ENCODE data around the gene ROR2. TPM values are rescaled to one million over a fixed set of nuclear protein-coding genes. Genes with fewer than 3 reads are reported as not detected.

Gene ROR2
- total and polyA plus RNA-seq, 2 donors = 4.5 to 7.1 TPM

- Histone ChIP-seq H3K4me3 (ENCODE audit: low read length in 2 of 2) (no peak overlapping the region), H3K27me3 (ENCODE audit: control insufficient read depth in 2 of 2, insufficient read depth in 1 of 2, low read length in 1 of 2) (no peaks in the 10 kb centered on the region), H3K36me3 (ENCODE audit: control insufficient read depth in 2 of 2, insufficient read depth in 2 of 2, low read length in 1 of 2) (no peaks in the 10 kb centered on the region), H3K27ac (ENCODE audit: low read depth in 1 of 2, low read length in 1 of 2) (no peak overlapping the region), H3K4me1 (ENCODE audit: control insufficient read depth in 2 of 2, insufficient read depth in 2 of 2, low read length in 2 of 2) (no peaks in the 10 kb centered on the region), H3K9me3 (ENCODE audit: control insufficient read depth in 2 of 2, insufficient read depth in 1 of 2, low read length in 1 of 2) (peaks cover 0 to 4% of the 10 kb centered on the region in 2 donors)
- 96% methylated on average over 4 of the region's 4 CpGs for WGBS
- no peak for DNase-seq (ENCODE audit: low read depth in 6 of 9, low spot score in 9 of 9)
Observed at GRCh38 chr9:91757782-91758181, 192.2 kb downstream of the ROR2 start.

GRCh38 chr9:91756510-91756780, 193.6 kb downstream of the ROR2 start:
- Histone ChIP-seq H3K27ac (ENCODE audit: low read depth in 1 of 2, low read length in 1 of 2) (no peak overlapping the region), H3K9me3 (ENCODE audit: control insufficient read depth in 2 of 2, insufficient read depth in 1 of 2, low read length in 1 of 2) (peaks cover 0 to 3% of the 10 kb centered on the region in 2 donors), H3K4me1 (ENCODE audit: control insufficient read depth in 2 of 2, insufficient read depth in 2 of 2, low read length in 2 of 2) (no peaks in the 10 kb centered on the region), H3K4me3 (ENCODE audit: low read length in 2 of 2) (no peak overlapping the region), H3K36me3 (ENCODE audit: control insufficient read depth in 2 of 2, insufficient read depth in 2 of 2, low read length in 1 of 2) (no peaks in the 10 kb centered on the region), H3K27me3 (ENCODE audit: control insufficient read depth in 2 of 2, insufficient read depth in 1 of 2, low read length in 1 of 2) (no peaks in the 10 kb centered on the region)
- no peak for DNase-seq (ENCODE audit: low read depth in 6 of 9, low spot score in 9 of 9)
- 94% methylated on average over 4 of the region's 4 CpGs for WGBS

GRCh38 chr9:91755761-91756509, 194.1 kb downstream of the ROR2 start:
- 91% methylated on average over 16 of the region's 16 CpGs for WGBS
- no peak overlapping the region for H3K4me3 ChIP-seq (ENCODE audit: low read length in 2 of 2)
- DNase-seq (ENCODE audit: low read depth in 6 of 9, low spot score in 9 of 9) = no peak
- no peaks in the 10 kb centered on the region for H3K4me1 ChIP-seq (ENCODE audit: control insufficient read depth in 2 of 2, insufficient read depth in 2 of 2, low read length in 2 of 2)
- no peaks in the 10 kb centered on the region for H3K27me3 ChIP-seq (ENCODE audit: control insufficient read depth in 2 of 2, insufficient read depth in 1 of 2, low read length in 1 of 2)
- H3K27ac ChIP-seq (ENCODE audit: low read depth in 1 of 2, low read length in 1 of 2) = no peak overlapping the region
- no peaks in the 10 kb centered on the region for H3K36me3 ChIP-seq (ENCODE audit: control insufficient read depth in 2 of 2, insufficient read depth in 2 of 2, low read length in 1 of 2)
- no peaks in the 10 kb centered on the region for H3K9me3 ChIP-seq (ENCODE audit: control insufficient read depth in 2 of 2, insufficient read depth in 1 of 2, low read length in 1 of 2)

- no peaks in the 10 kb centered on the region for H3K36me3 ChIP-seq (ENCODE audit: control insufficient read depth in 2 of 2, insufficient read depth in 2 of 2, low read length in 1 of 2)
- H3K4me3 ChIP-seq (ENCODE audit: low read length in 2 of 2) = no peak overlapping the region
- WGBS = 75% methylated on average over 2 of the region's 2 CpGs
- H3K9me3 ChIP-seq (ENCODE audit: control insufficient read depth in 2 of 2, insufficient read depth in 1 of 2, low read length in 1 of 2) = no peaks in the 10 kb centered on the region
- H3K27ac ChIP-seq (ENCODE audit: low read depth in 1 of 2, low read length in 1 of 2) = no peak overlapping the region
- no peak for DNase-seq (ENCODE audit: low read depth in 6 of 9, low spot score in 9 of 9)
- H3K4me1 ChIP-seq (ENCODE audit: control insufficient read depth in 2 of 2, insufficient read depth in 2 of 2, low read length in 2 of 2) = no peaks in the 10 kb centered on the region
- H3K27me3 ChIP-seq (ENCODE audit: control insufficient read depth in 2 of 2, insufficient read depth in 1 of 2, low read length in 1 of 2) = no peaks in the 10 kb centered on the region
Observed at GRCh38 chr9:91753711-91754110, 196.3 kb downstream of the ROR2 start.

GRCh38 chr9:91751922-91752321, 198.1 kb downstream of the ROR2 start:
- no peak overlapping the region for H3K4me3 ChIP-seq (ENCODE audit: low read length in 2 of 2)
- 95% methylated on average over 2 of the region's 2 CpGs for WGBS

GRCh38 chr9:91750343-91750742, 199.7 kb downstream of the ROR2 start:
- Histone ChIP-seq H3K4me1 (ENCODE audit: control insufficient read depth in 2 of 2, insufficient read depth in 2 of 2, low read length in 2 of 2) (no peaks in the 10 kb centered on the region), H3K36me3 (ENCODE audit: control insufficient read depth in 2 of 2, insufficient read depth in 2 of 2, low read length in 1 of 2) (no peaks in the 10 kb centered on the region), H3K27me3 (ENCODE audit: control insufficient read depth in 2 of 2, insufficient read depth in 1 of 2, low read length in 1 of 2) (no peaks in the 10 kb centered on the region), H3K4me3 (ENCODE audit: low read length in 2 of 2) (no peak overlapping the region), H3K27ac (ENCODE audit: low read depth in 1 of 2, low read length in 1 of 2) (no peak overlapping the region), H3K9me3 (ENCODE audit: control insufficient read depth in 2 of 2, insufficient read depth in 1 of 2, low read length in 1 of 2) (no peaks in the 10 kb centered on the region)
- WGBS = 92% methylated on average over 6 of the region's 6 CpGs
- DNase-seq (ENCODE audit: low read depth in 6 of 9, low spot score in 9 of 9) = no peak

More at GRCh38 chr9:91751922-91752321, 198.1 kb downstream of the ROR2 start:
- Histone ChIP-seq H3K27ac (ENCODE audit: low read depth in 1 of 2, low read length in 1 of 2) (no peak overlapping the region), H3K4me1 (ENCODE audit: control insufficient read depth in 2 of 2, insufficient read depth in 2 of 2, low read length in 2 of 2) (no peaks in the 10 kb centered on the region), H3K9me3 (ENCODE audit: control insufficient read depth in 2 of 2, insufficient read depth in 1 of 2, low read length in 1 of 2) (no peaks in the 10 kb centered on the region), H3K36me3 (ENCODE audit: control insufficient read depth in 2 of 2, insufficient read depth in 2 of 2, low read length in 1 of 2) (no peaks in the 10 kb centered on the region), H3K27me3 (ENCODE audit: control insufficient read depth in 2 of 2, insufficient read depth in 1 of 2, low read length in 1 of 2) (no peaks in the 10 kb centered on the region)
- no peak for DNase-seq (ENCODE audit: low read depth in 6 of 9, low spot score in 9 of 9)

GRCh38 chr9:91746904-91747303, 203.1 kb downstream of the ROR2 start:
- no peaks in the 10 kb centered on the region for H3K9me3 ChIP-seq (ENCODE audit: control insufficient read depth in 2 of 2, insufficient read depth in 1 of 2, low read length in 1 of 2)
- no peaks in the 10 kb centered on the region for H3K27me3 ChIP-seq (ENCODE audit: control insufficient read depth in 2 of 2, insufficient read depth in 1 of 2, low read length in 1 of 2)
- H3K4me1 ChIP-seq (ENCODE audit: control insufficient read depth in 2 of 2, insufficient read depth in 2 of 2, low read length in 2 of 2) = no peaks in the 10 kb centered on the region
- no peaks in the 10 kb centered on the region for H3K36me3 ChIP-seq (ENCODE audit: control insufficient read depth in 2 of 2, insufficient read depth in 2 of 2, low read length in 1 of 2)
- no peak overlapping the region for H3K4me3 ChIP-seq (ENCODE audit: low read length in 2 of 2)
- 53% methylated on average over 9 of the region's 9 CpGs for WGBS
- DNase-seq (ENCODE audit: low read depth in 6 of 9, low spot score in 9 of 9) = no peak
- no peak overlapping the region for H3K27ac ChIP-seq (ENCODE audit: low read depth in 1 of 2, low read length in 1 of 2)

- Histone ChIP-seq H3K4me1 (ENCODE audit: control insufficient read depth in 2 of 2, insufficient read depth in 2 of 2, low read length in 2 of 2) (no peaks in the 10 kb centered on the region), H3K27me3 (ENCODE audit: control insufficient read depth in 2 of 2, insufficient read depth in 1 of 2, low read length in 1 of 2) (no peaks in the 10 kb centered on the region), H3K9me3 (ENCODE audit: control insufficient read depth in 2 of 2, insufficient read depth in 1 of 2, low read length in 1 of 2) (no peaks in the 10 kb centered on the region), H3K27ac (ENCODE audit: low read depth in 1 of 2, low read length in 1 of 2) (no peak overlapping the region), H3K36me3 (ENCODE audit: control insufficient read depth in 2 of 2, insufficient read depth in 2 of 2, low read length in 1 of 2) (no peaks in the 10 kb centered on the region), H3K4me3 (ENCODE audit: low read length in 2 of 2) (no peak overlapping the region)
- no peak for DNase-seq (ENCODE audit: low read depth in 6 of 9, low spot score in 9 of 9)
- 90% methylated on average over 10 of the region's 10 CpGs for WGBS
Observed at GRCh38 chr9:91746357-91746756, 203.7 kb downstream of the ROR2 start.

GRCh38 chr9:91744114-91744513, 205.9 kb downstream of the ROR2 start:
- Histone ChIP-seq H3K27ac (ENCODE audit: low read depth in 1 of 2, low read length in 1 of 2) (no peak overlapping the region), H3K27me3 (ENCODE audit: control insufficient read depth in 2 of 2, insufficient read depth in 1 of 2, low read length in 1 of 2) (no peaks in the 10 kb centered on the region), H3K4me3 (ENCODE audit: low read length in 2 of 2) (no peak overlapping the region), H3K9me3 (ENCODE audit: control insufficient read depth in 2 of 2, insufficient read depth in 1 of 2, low read length in 1 of 2) (no peaks in the 10 kb centered on the region), H3K36me3 (ENCODE audit: control insufficient read depth in 2 of 2, insufficient read depth in 2 of 2, low read length in 1 of 2) (no peaks in the 10 kb centered on the region), H3K4me1 (ENCODE audit: control insufficient read depth in 2 of 2, insufficient read depth in 2 of 2, low read length in 2 of 2) (no peaks in the 10 kb centered on the region)
- 97% methylated on average over 7 of the region's 7 CpGs for WGBS
- no peak for DNase-seq (ENCODE audit: low read depth in 6 of 9, low spot score in 9 of 9)

GRCh38 chr9:91741522-91741921, 208.5 kb downstream of the ROR2 start:
- no peaks in the 10 kb centered on the region for H3K27me3 ChIP-seq (ENCODE audit: control insufficient read depth in 2 of 2, insufficient read depth in 1 of 2, low read length in 1 of 2)
- no peaks in the 10 kb centered on the region for H3K36me3 ChIP-seq (ENCODE audit: control insufficient read depth in 2 of 2, insufficient read depth in 2 of 2, low read length in 1 of 2)
- H3K4me3 ChIP-seq (ENCODE audit: low read length in 2 of 2) = no peak overlapping the region
- no peaks in the 10 kb centered on the region for H3K9me3 ChIP-seq (ENCODE audit: control insufficient read depth in 2 of 2, insufficient read depth in 1 of 2, low read length in 1 of 2)
- H3K27ac ChIP-seq (ENCODE audit: low read depth in 1 of 2, low read length in 1 of 2) = no peak overlapping the region
- H3K4me1 ChIP-seq (ENCODE audit: control insufficient read depth in 2 of 2, insufficient read depth in 2 of 2, low read length in 2 of 2) = no peaks in the 10 kb centered on the region
- DNase-seq (ENCODE audit: low read depth in 6 of 9, low spot score in 9 of 9) = no peak
